Esophagus squamous epithelium (tissue), 5 donors: ENCODE measurements around the gene IL1B. TPM values are rescaled to one million over a fixed set of nuclear protein-coding genes. Genes with fewer than 3 reads are reported as not detected.

Experiments
- DNase-seq: peaks from one replicate; lab custom pipeline; 2025; lab: John Stamatoyannopoulos, UW
- H3K27ac ChIP-seq, 4 donors: fragments of 200-600 bp; sonication (generic); one replicate each; pipeline ENCODE4 v1.5.1; 2016 to 2019; ENCODE audit warnings: mild to moderate bottlenecking in 1 of 4
- H3K27me3 ChIP-seq, 4 donors: fragments of 200-600 bp; sonication (generic); 1 replicate in 3 of 4; 2 replicates in 1 of 4; pipeline versions ENCODE4 v1.5.1 to v1.6.0; 2017 to 2021; ENCODE audit warnings: antibody characterized with exemption in 1 of 4
- H3K36me3 ChIP-seq, 3 donors: fragments of 200-600 bp; sonication (generic); one replicate each; pipeline ENCODE4 v1.5.1; 2016 to 2019
- H3K4me1 ChIP-seq, 3 donors: fragments of 200-600 bp; sonication (generic); one replicate each; pipeline ENCODE4 v1.5.1; 2017 to 2019
- H3K4me3 ChIP-seq, 4 donors: fragments of 200-600 bp; sonication (generic); 1 replicate in 3 of 4; 2 replicates in 1 of 4; pipeline ENCODE4 v1.5.1; 2016 to 2019; ENCODE audit warnings: mild to moderate bottlenecking in 2 of 4, moderate library complexity in 1 of 4
- H3K9me3 ChIP-seq, 3 donors: fragments of 200-600 bp; sonication (generic); one replicate each; pipeline ENCODE4 v1.5.1; 2016 to 2019
- POLR2A ChIP-seq, 4 donors: fragments of 450-650 bp; IDR thresholded peaks; one replicate each; pipeline ENCODE4 v1.6.1; 2017; ENCODE audit warnings: antibody characterized with exemption in 4 of 4, mild to moderate bottlenecking in 4 of 4, moderate library complexity in 3 of 4
- WGBS, 2 donors: methylation state at CpG; one replicate each; pipeline ENCODE4 v1.1.5; 2018; 5-methylcytosine and 5-hydroxymethylcytosine counted together
- intact Hi-C: fragments of 100-400 bp; cut with DNase I; formaldehyde crosslinking; loops from one replicate; pipeline ENCODE4 v1.15.0; 2022
- total RNA-seq, 4 donors: library from RNA; depleted of rRNA; stranded (reverse); fragments of >200 nt; gene quantifications; one replicate each; pipeline ENCODE4 v1.1.0, GENCODE V29; 2016
- TF ChIP-seq, protein P1 (sequence below), 6 experiments: fragments of 450-650 bp in 4 of 6; fragments of 200-600 bp in 2 of 6; sonication (generic) in 2 of 6; IDR thresholded peaks; one replicate each; pipeline ENCODE4 v1.5.1; 2016 to 2019; ENCODE audit warnings: antibody characterized with exemption in 6 of 6, mild to moderate bottlenecking in 4 of 6, moderate library complexity in 4 of 6
- donor health status: DM: yes; HTN: yes; CAD: no.

The IL1B gene
- total RNA-seq, 4 donors from 2014 or later: 1.3 to 16.5 (median 4.4) TPM

GRCh38 chr2:112800881-112801583 is 35.5 kb downstream of the IL1B start:
- Histone ChIP-seq H3K9me3 (no peaks in the 10 kb centered on the region), H3K4me3 (no peak overlapping the region), H3K27ac (peak overlapping the region in 3 of 4 donors; percentile 1 to 42 (median 3)), H3K36me3 (no peaks in the 10 kb centered on the region), H3K27me3 (no peaks in the 10 kb centered on the region), H3K4me1 (peaks cover 0 to 38% (median 9%) of the 10 kb centered on the region in 3 donors)
- WGBS, 2 donors: 67 to 70% methylated on average over 4 of the region's 4 CpGs
- TF ChIP-seq, protein P1, sequence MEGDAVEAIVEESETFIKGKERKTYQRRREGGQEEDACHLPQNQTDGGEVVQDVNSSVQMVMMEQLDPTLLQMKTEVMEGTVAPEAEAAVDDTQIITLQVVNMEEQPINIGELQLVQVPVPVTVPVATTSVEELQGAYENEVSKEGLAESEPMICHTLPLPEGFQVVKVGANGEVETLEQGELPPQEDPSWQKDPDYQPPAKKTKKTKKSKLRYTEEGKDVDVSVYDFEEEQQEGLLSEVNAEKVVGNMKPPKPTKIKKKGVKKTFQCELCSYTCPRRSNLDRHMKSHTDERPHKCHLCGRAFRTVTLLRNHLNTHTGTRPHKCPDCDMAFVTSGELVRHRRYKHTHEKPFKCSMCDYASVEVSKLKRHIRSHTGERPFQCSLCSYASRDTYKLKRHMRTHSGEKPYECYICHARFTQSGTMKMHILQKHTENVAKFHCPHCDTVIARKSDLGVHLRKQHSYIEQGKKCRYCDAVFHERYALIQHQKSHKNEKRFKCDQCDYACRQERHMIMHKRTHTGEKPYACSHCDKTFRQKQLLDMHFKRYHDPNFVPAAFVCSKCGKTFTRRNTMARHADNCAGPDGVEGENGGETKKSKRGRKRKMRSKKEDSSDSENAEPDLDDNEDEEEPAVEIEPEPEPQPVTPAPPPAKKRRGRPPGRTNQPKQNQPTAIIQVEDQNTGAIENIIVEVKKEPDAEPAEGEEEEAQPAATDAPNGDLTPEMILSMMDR (IDR thresholded peaks at IDR 0.05): no peak
- TF ChIP-seq POLR2A (IDR thresholded peaks at IDR 0.05): no peak
- DNase-seq: no peak
- intact Hi-C loops: no loop called here

DNA sequence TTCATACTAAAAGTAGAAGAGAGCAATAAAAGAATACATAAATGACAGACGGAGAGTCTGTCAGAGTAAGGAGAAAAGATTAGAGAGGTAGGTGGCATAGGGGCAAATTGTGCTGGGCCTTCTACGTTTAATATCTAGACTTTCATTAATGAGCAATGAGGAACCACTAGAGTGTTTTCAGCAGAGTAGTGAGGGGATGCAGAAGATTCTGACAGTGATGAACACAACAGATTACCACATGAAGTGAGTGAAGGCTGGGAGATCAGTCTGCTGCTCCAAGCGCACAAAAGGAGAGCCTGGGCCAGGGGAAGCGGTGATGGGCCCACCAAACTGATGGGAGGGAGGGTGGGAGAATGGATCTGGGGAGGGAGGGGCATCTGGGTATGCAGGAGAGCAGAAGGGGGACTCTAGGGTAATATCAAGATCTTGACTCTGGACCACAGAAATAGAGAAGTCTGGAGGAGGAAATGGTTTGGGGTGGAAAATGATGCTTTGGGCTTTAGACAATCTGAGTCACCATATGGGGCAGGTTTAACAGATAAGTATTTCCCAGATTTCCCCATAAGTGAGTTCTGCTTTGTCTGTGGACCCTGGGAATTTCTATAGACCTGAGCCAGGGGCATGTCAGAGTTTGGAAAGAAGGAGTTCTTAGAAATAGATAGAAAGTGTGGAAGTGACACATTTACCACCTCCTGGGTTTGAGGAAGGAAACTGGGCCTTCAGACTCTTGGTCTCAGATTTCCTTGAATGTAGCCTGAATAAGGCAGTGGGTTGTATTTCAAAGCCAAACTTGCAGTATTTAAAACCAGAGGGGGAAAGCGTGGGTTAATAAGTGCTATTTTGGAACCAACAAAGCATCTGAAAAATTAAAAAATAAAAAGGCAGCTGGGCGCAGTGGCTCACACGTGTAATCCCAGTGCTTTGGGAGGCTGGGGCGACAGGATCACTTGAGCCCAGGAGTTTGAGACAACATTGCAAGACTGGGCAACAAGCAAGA is 37.3 kb downstream of the IL1B start:
- intact Hi-C loops: no loop called here
- no peak overlapping the region for H3K4me3 ChIP-seq
- no peaks in the 10 kb centered on the region for H3K36me3 ChIP-seq
- TF ChIP-seq, protein P1 (IDR thresholded peaks at IDR 0.05): no peak
- TF ChIP-seq POLR2A (IDR thresholded peaks at IDR 0.05): no peak
- H3K4me1 ChIP-seq: peaks cover 0 to 39% (median 12%) of the 10 kb centered on the region in 3 donors
- 81 to 89% methylated on average over 8 of the region's 8 CpGs for WGBS, 2 donors
- no peak overlapping the region for H3K27ac ChIP-seq
- no peaks in the 10 kb centered on the region for H3K27me3 ChIP-seq
- no peak for DNase-seq
- H3K9me3 ChIP-seq: no peaks in the 10 kb centered on the region

GRCh38 chr2:112796486-112796885 is 40.1 kb downstream of the IL1B start:
- 0 to 21% methylated on average over 1 of the region's 1 CpG for WGBS, 2 donors
- H3K4me1 ChIP-seq: peaks cover 0 to 48% (median 18%) of the 10 kb centered on the region in 3 donors
- H3K36me3 ChIP-seq: no peaks in the 10 kb centered on the region
- no peaks in the 10 kb centered on the region for H3K27me3 ChIP-seq
- H3K9me3 ChIP-seq: no peaks in the 10 kb centered on the region
- TF ChIP-seq, protein P1 (IDR thresholded peaks at IDR 0.05): no peak
- no peak for TF ChIP-seq POLR2A (IDR thresholded peaks at IDR 0.05)
- H3K4me3 ChIP-seq: no peak overlapping the region
- no peak for DNase-seq
- intact Hi-C loops: no loop called here
- H3K27ac ChIP-seq: peak overlapping the region in 3 of 4 donors; percentile 75 to 86 (median 78)

- Histone ChIP-seq H3K4me1 (peaks cover 0 to 48% (median 21%) of the 10 kb centered on the region in 3 donors), H3K36me3 (no peaks in the 10 kb centered on the region), H3K9me3 (no peaks in the 10 kb centered on the region), H3K27me3 (no peaks in the 10 kb centered on the region), H3K27ac (peak overlapping the region; percentile 75 to 86 (median 77)), H3K4me3 (no peak overlapping the region)
- intact Hi-C loops: no loop called here
- WGBS, 2 donors: 27 to 42% methylated on average over 1 of the region's 1 CpG
- DNase-seq: no peak
- TF ChIP-seq, protein P1 (IDR thresholded peaks at IDR 0.05): no peak
- no peak for TF ChIP-seq POLR2A (IDR thresholded peaks at IDR 0.05)
Observed at GRCh38 chr2:112795774-112796173, 40.8 kb downstream of the IL1B start.
